ENCODE results near the gene IRX2. TPM values are rescaled to one million over a fixed set of nuclear protein-coding genes. Genes with fewer than 3 reads are reported as not detected.

IRX2 gene
- total RNA-seq, 1 experiment from 2014 or later, result not detected

DNA sequence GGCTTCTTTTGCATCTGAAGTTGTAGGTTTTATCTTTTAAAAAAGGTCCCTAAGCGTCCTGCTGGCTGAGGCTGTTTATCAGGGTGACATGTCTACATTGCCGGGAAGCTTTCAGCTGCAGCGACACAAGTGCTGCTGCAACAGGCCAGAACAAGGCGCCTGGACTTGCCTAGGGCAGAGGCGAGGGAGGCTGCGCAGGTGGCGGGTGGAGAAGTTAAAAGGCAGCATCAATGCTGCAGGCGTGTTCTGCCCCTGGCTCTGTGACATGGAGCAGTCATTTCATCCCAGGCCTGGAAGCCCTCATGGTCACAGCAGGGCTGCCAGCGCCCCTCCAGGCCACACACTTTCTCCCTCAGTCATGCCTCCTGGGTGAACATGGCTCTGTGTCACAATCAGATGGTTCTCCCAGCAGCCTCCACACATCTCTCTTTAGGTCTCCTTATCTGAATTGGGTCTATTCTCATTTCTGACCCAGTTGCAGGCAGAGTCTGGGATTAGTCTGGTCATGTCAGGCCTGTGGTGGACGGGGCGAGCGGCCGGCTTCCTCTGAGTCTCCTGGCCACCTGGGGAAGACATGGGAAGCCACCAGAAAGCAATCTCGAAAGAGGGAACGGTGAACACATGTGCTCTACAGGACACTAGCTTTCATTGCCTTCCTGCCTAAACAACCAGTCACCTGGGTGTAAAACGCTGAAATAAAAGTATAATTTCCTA is 41.3 kb downstream of the IRX2 start:
- TF ChIP-seq, protein P1, sequence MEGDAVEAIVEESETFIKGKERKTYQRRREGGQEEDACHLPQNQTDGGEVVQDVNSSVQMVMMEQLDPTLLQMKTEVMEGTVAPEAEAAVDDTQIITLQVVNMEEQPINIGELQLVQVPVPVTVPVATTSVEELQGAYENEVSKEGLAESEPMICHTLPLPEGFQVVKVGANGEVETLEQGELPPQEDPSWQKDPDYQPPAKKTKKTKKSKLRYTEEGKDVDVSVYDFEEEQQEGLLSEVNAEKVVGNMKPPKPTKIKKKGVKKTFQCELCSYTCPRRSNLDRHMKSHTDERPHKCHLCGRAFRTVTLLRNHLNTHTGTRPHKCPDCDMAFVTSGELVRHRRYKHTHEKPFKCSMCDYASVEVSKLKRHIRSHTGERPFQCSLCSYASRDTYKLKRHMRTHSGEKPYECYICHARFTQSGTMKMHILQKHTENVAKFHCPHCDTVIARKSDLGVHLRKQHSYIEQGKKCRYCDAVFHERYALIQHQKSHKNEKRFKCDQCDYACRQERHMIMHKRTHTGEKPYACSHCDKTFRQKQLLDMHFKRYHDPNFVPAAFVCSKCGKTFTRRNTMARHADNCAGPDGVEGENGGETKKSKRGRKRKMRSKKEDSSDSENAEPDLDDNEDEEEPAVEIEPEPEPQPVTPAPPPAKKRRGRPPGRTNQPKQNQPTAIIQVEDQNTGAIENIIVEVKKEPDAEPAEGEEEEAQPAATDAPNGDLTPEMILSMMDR (conservative IDR thresholded peaks at IDR 0.05; ENCODE audit: low read depth, low read length), result no peak
- no peak for TF ChIP-seq EZH2 (IDR thresholded peaks at IDR 0.05; ENCODE audit: borderline replicate concordance, low read depth, low read length, poor library complexity, severe bottlenecking)
- DNase-seq (ENCODE audit: low spot score), result no peak
- H3K27ac ChIP-seq (ENCODE audit: low read depth, low read length, poor library complexity, severe bottlenecking), result no peak overlapping the region
- no peak overlapping the region for H3K4me3 ChIP-seq (ENCODE audit: low read depth, low read length, poor library complexity, severe bottlenecking)
- POLR2A ChIA-PET (ENCODE audit: low non-redundant PET), result no interaction called here
- intact Hi-C loops (cut with micrococcal nuclease; ENCODE audit: unreplicated experiment), result no loop called here
- no TSS peak for BruUV-seq (replicated peaks)
- no peaks in the 10 kb centered on the region for H3K27me3 ChIP-seq (replicated peaks; ENCODE audit: insufficient read depth, low read depth, low read length, poor library complexity)
- no peaks in the 10 kb centered on the region for H3K4me1 ChIP-seq (ENCODE audit: insufficient read depth, low read length, poor library complexity, severe bottlenecking)
- H3K9me3 ChIP-seq (ENCODE audit: low read depth, low read length, poor library complexity, severe bottlenecking), result peaks cover 16% of the 10 kb centered on the region
- no peaks in the 10 kb centered on the region for H3K36me3 ChIP-seq (ENCODE audit: insufficient read depth, low read length, poor library complexity, severe bottlenecking)
- CTCF ChIA-PET, result no interaction called here

DNA sequence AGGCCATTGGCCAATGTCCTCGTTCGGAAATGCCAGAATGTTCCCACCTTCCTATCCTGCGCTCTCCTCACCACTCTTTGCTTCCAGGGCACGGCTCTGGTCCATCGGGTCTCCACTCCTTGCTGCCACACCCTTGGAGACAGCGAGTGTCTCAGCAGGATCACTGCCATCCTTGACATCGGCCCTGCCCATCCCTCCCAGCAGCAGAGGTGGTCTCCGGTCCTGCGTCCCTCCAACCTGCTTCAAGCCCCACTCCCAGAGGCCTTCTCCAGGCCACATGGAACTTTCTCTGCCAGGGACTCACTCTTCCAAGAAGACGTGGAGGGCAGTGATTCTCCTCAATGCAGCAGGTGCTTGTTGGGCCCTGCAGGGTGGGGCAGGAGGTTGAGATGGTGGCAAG is 42.7 kb downstream of the IRX2 start:
- ChIA-PET CTCF (no interaction called here), POLR2A (ENCODE audit: low non-redundant PET) (no interaction called here)
- intact Hi-C loops (cut with micrococcal nuclease; ENCODE audit: unreplicated experiment), result no loop called here
- Histone ChIP-seq H3K36me3 (ENCODE audit: insufficient read depth, low read length, poor library complexity, severe bottlenecking) (no peaks in the 10 kb centered on the region), H3K27ac (ENCODE audit: low read depth, low read length, poor library complexity, severe bottlenecking) (no peak overlapping the region), H3K4me1 (ENCODE audit: insufficient read depth, low read length, poor library complexity, severe bottlenecking) (no peaks in the 10 kb centered on the region), H3K4me3 (ENCODE audit: low read depth, low read length, poor library complexity, severe bottlenecking) (no peak overlapping the region), H3K9me3 (ENCODE audit: low read depth, low read length, poor library complexity, severe bottlenecking) (peaks cover 24% of the 10 kb centered on the region), H3K27me3 (replicated peaks; ENCODE audit: insufficient read depth, low read depth, low read length, poor library complexity) (no peaks in the 10 kb centered on the region)
- BruUV-seq (replicated peaks), result no TSS peak
- TF ChIP-seq, protein P1 (conservative IDR thresholded peaks at IDR 0.05; ENCODE audit: low read depth, low read length), result no peak
- TF ChIP-seq EZH2 (IDR thresholded peaks at IDR 0.05; ENCODE audit: borderline replicate concordance, low read depth, low read length, poor library complexity, severe bottlenecking), result no peak
- no peak for DNase-seq (ENCODE audit: low spot score)

DNA sequence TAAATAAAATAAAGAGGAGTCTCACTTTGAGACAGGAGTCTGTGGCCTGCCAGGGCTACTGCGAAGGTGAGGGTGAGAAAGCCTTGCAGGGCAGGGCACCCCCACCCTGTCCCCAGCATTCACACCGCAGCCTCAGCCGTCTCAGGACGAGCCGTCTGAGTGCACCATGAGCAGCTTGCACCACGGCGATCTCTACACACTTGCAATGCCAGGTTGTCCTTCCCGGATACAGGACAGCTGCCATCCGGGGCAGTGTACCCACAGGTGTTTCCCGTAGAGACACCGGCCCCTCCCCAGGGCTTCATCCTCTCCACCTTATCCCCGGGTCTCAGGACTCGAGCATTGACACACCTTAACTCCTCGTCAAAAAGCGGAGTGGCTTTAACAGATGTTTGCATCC is 43.3 kb downstream of the IRX2 start:
- H3K4me3 ChIP-seq (ENCODE audit: low read depth, low read length, poor library complexity, severe bottlenecking), result no peak overlapping the region
- POLR2A ChIA-PET (ENCODE audit: low non-redundant PET), result no interaction called here
- no peak for DNase-seq (ENCODE audit: low spot score)
- TF ChIP-seq, protein P1 (conservative IDR thresholded peaks at IDR 0.05; ENCODE audit: low read depth, low read length), result no peak
- no peak for TF ChIP-seq EZH2 (IDR thresholded peaks at IDR 0.05; ENCODE audit: borderline replicate concordance, low read depth, low read length, poor library complexity, severe bottlenecking)
- H3K9me3 ChIP-seq (ENCODE audit: low read depth, low read length, poor library complexity, severe bottlenecking), result peaks cover 27% of the 10 kb centered on the region
- no peaks in the 10 kb centered on the region for H3K4me1 ChIP-seq (ENCODE audit: insufficient read depth, low read length, poor library complexity, severe bottlenecking)
- CTCF ChIA-PET, result no interaction called here
- no TSS peak for BruUV-seq (replicated peaks)
- no peaks in the 10 kb centered on the region for H3K36me3 ChIP-seq (ENCODE audit: insufficient read depth, low read length, poor library complexity, severe bottlenecking)
- H3K27me3 ChIP-seq (replicated peaks; ENCODE audit: insufficient read depth, low read depth, low read length, poor library complexity), result no peaks in the 10 kb centered on the region
- intact Hi-C loops (cut with micrococcal nuclease; ENCODE audit: unreplicated experiment), result no loop called here
- no peak overlapping the region for H3K27ac ChIP-seq (ENCODE audit: low read depth, low read length, poor library complexity, severe bottlenecking)

Data from A673 (cell line).